GM12878 (cell line): ENCODE results near the gene KAZN. TPM values are rescaled to one million over a fixed set of nuclear protein-coding genes. Genes with fewer than 3 reads are reported as not detected.

Experiments
- ATAC-seq: fragments of 200-7000 bp; cut with Tn5 transposase; 3 replicates; pipeline ENCODE4 v1.9.1; 2020; ENCODE audit warnings: mild to moderate bottlenecking, moderate library complexity
- BruUV-seq: library from RNA; stranded (reverse); fragments of 400-500 nt; replicated peaks from 2 replicates; lab custom pipeline; 2021; lab: Mats Ljungman, UMichigan
- CTCF ChIA-PET: fragments of 300-600 bp; sonication (Branson Sonifier 250); formaldehyde crosslinking; extraction: SDS; loops from one replicate; lab custom pipeline; 2021; ENCODE audit warnings: inconsistent platforms; lab: Yijun Ruan, JAX
- POLR2A ChIA-PET: fragments of 350-600 bp; formaldehyde crosslinking; extraction: SDS; loops from one replicate; lab custom pipeline; 2021; ENCODE audit warnings: inconsistent platforms; lab: Charles Lee
- RAD21 ChIA-PET: fragments of 300-600 bp; sonication (Branson Sonifier 250); formaldehyde crosslinking; loops from one replicate; lab custom pipeline; 2023; ENCODE audit warnings: antibody characterized with exemption; ENCODE audit not compliant: unreplicated experiment; lab: Charles Lee
- SMC1A ChIA-PET: fragments of 300-600 bp; sonication (Branson Sonifier 250); formaldehyde crosslinking; loops from one replicate; lab custom pipeline; 2023; ENCODE audit not compliant: unreplicated experiment, uncharacterized antibody; lab: Charles Lee
- DNase-seq: peaks from one replicate; pipeline ENCODE4 v3.0.0-alpha.2; 2011; ENCODE audit warnings: low read depth, low spot score
- FAIRE-seq: peaks from 3 replicates; lab custom pipeline; 2011; peaks lifted over from hg19 to GRCh38; lab: Jason Lieb, UNC
- H2AFZ ChIP-seq: 2 replicates; pipeline ENCODE4 v1.6.0; 2011; ENCODE audit warnings: low read depth, low read length, control low read depth; ENCODE audit not compliant: control insufficient read depth
- H3K27ac ChIP-seq: 2 replicates; pipeline ENCODE4 v1.5.1; 2011; ENCODE audit warnings: control low read depth; ENCODE audit not compliant: control insufficient read depth, insufficient read depth
- H3K27me3 ChIP-seq, 2 experiments: replicated peaks in 1 of 2; 2 replicates each; pipeline versions ENCODE4 v1.6.0 to v1.6.1; 2011; ENCODE audit warnings: low read length in 1 of 2; ENCODE audit not compliant: control insufficient read depth in 2 of 2, insufficient read depth in 2 of 2
- H3K36me3 ChIP-seq, 2 experiments: 2 replicates each; pipeline ENCODE4 v1.5.1; 2011; ENCODE audit warnings: low read length in 1 of 2; ENCODE audit not compliant: control insufficient read depth in 2 of 2, insufficient read depth in 2 of 2
- H3K4me1 ChIP-seq: 2 replicates; pipeline ENCODE4 v1.6.1; 2011; ENCODE audit warnings: mild to moderate bottlenecking, low read length, moderate library complexity, mixed read lengths; ENCODE audit not compliant: control insufficient read depth, insufficient read depth
- H3K4me2 ChIP-seq: 2 replicates; pipeline ENCODE4 v1.6.0; 2011; ENCODE audit warnings: control low read depth; ENCODE audit not compliant: control insufficient read depth, insufficient read depth
- H3K4me3 ChIP-seq: fragments of 200-600 bp; sonication (generic); 2 replicates; pipeline ENCODE4 v1.5.1; 2016
- H3K79me2 ChIP-seq: 2 replicates; pipeline ENCODE4 v1.6.0; 2011; ENCODE audit warnings: low read length; ENCODE audit not compliant: control insufficient read depth, insufficient read depth
- H3K9ac ChIP-seq: 2 replicates; pipeline ENCODE4 v1.8.0; 2011; ENCODE audit warnings: low read length, control low read depth, mixed read lengths; ENCODE audit not compliant: control insufficient read depth, insufficient read depth
- H3K9me3 ChIP-seq: replicated peaks from 3 replicates; pipeline ENCODE4 v1.5.1; 2011; ENCODE audit warnings: mild to moderate bottlenecking, low read length; ENCODE audit not compliant: control insufficient read depth, insufficient read depth
- H4K20me1 ChIP-seq: 2 replicates; pipeline ENCODE4 v1.6.0; 2011; ENCODE audit not compliant: control insufficient read depth, insufficient read depth
- BACH1 ChIP-seq: fragments of 450-650 bp; IDR thresholded peaks from 2 replicates; pipeline ENCODE4 v1.6.1; 2017; ENCODE audit warnings: mild to moderate bottlenecking, borderline replicate concordance
- CEBPZ ChIP-seq: fragments of 150-350 bp; IDR thresholded peaks from 2 replicates; pipeline ENCODE4 v1.6.1; 2016; ENCODE audit warnings: low read depth, low read length
- CHD1 ChIP-seq: IDR thresholded peaks from 2 replicates; pipeline ENCODE4 v1.6.1; 2012; ENCODE audit warnings: low read depth, low read length, improper control_type of control experiment
- CTCF ChIP-seq, 3 experiments: IDR thresholded peaks in 2 of 3; conservative IDR thresholded peaks in 1 of 3; 2 replicates each; pipeline ENCODE4 v1.5.1; 2011; ENCODE audit warnings: low read depth in 3 of 3, low read length in 3 of 3, mild to moderate bottlenecking in 3 of 3, control low read depth in 2 of 3, moderate library complexity in 2 of 3, inconsistent platforms in 1 of 3, mixed read lengths in 1 of 3; ENCODE audit not compliant: control insufficient read depth in 2 of 3, insufficient read depth in 1 of 3; ENCODE audit errors: extremely low read depth in 1 of 3
- FOXK2 ChIP-seq: fragments of 450-650 bp; IDR thresholded peaks from 2 replicates; pipeline ENCODE4 v1.6.1; 2017; ENCODE audit warnings: mild to moderate bottlenecking, moderate library complexity
- HDAC6 ChIP-seq: fragments of 200-600 bp; sonication (generic); IDR thresholded peaks from one replicate; pipeline ENCODE4 v1.8.0; 2017; ENCODE audit warnings: antibody characterized with exemption; ENCODE audit not compliant: unreplicated experiment
- HDGF ChIP-seq: fragments of 450-650 bp; IDR thresholded peaks from 2 replicates; pipeline ENCODE4 v1.6.1; 2016; ENCODE audit warnings: antibody characterized with exemption
- IKZF1 ChIP-seq: fragments of 450-650 bp; conservative IDR thresholded peaks from 2 replicates; pipeline ENCODE4 v1.6.1; 2017; ENCODE audit warnings: antibody characterized with exemption, mild to moderate bottlenecking
- IKZF2 ChIP-seq, 2 experiments: fragments of 450-650 bp; IDR thresholded peaks; 2 replicates each; pipeline ENCODE4 v1.6.1; 2017; ENCODE audit warnings: mild to moderate bottlenecking in 2 of 2, moderate library complexity in 2 of 2
- JUNB ChIP-seq: IDR thresholded peaks from 2 replicates; pipeline ENCODE4 v1.6.1; 2016; ENCODE audit warnings: antibody characterized with exemption, mild to moderate bottlenecking
- KDM1A ChIP-seq: fragments of 200-600 bp; sonication (generic); IDR thresholded peaks from 2 replicates; pipeline ENCODE4 v1.6.1; 2016; ENCODE audit warnings: borderline replicate concordance
- MEF2B ChIP-seq: fragments of 450-650 bp; IDR thresholded peaks from 2 replicates; pipeline ENCODE4 v1.6.1; 2018; ENCODE audit warnings: mild to moderate bottlenecking, moderate library complexity; ENCODE audit not compliant: partially characterized antibody, poor library complexity, severe bottlenecking
- NRF1 ChIP-seq: conservative IDR thresholded peaks from 2 replicates; pipeline ENCODE4 v1.6.1; 2011; ENCODE audit warnings: mild to moderate bottlenecking, low read depth, low read length, improper control_type of control experiment
- SMC3 ChIP-seq: IDR thresholded peaks from 2 replicates; pipeline ENCODE4 v1.6.1; 2011; ENCODE audit warnings: low read length, improper control_type of control experiment, borderline replicate concordance
- SP1 ChIP-seq: IDR thresholded peaks from one replicate; pipeline ENCODE4 v1.6.1; 2011; ENCODE audit warnings: low read depth, low read length
- ZBED1 ChIP-seq: IDR thresholded peaks from 2 replicates; pipeline ENCODE4 v1.6.1; 2016; ENCODE audit warnings: borderline replicate concordance
- WGBS: methylation state at CpG from one replicate; pipeline ENCODE4 v1.1.6; 2016; ENCODE audit warnings: low lambda C conversion rate; ENCODE audit not compliant: insufficient replicate concordance, insufficient coverage; ENCODE audit errors: missing lambda C conversion rate; 5-methylcytosine and 5-hydroxymethylcytosine counted together
- in situ Hi-C: fragments of 300-500 bp; cut with MboI; formaldehyde crosslinking; loops from 9 replicates; pipeline ENCODE4 v1.14.3; 2018; ENCODE audit warnings: mixed read lengths
- intact Hi-C: fragments of 100-400 bp; cut with micrococcal nuclease; formaldehyde crosslinking; loops from one replicate; pipeline ENCODE4 v1.14.2; 2022; ENCODE audit not compliant: unreplicated experiment
- polyA plus RNA-seq, 11 experiments: library from polyadenylated mRNA; depleted of rRNA in 4 of 11; unstranded in 6 of 11; stranded (reverse) in 5 of 11; fragments of >200 nt; fragmentation: Nextera tagmentation in 4 of 11; fragmentation: Illumina TruSeq in 1 of 11; extraction: Ambion mirVana in 4 of 11; extraction: Trizol in 1 of 11; gene quantifications; 1 replicate in 1 of 11; 2 replicates in 10 of 11; pipeline versions ENCODE4 v1.2.1 to v1.2.3, GENCODE V29; 2011 to 2016; ENCODE audit warnings: inconsistent platforms in 2 of 11, missing spikeins in 2 of 11, low read depth in 1 of 11
- total RNA-seq, 4 experiments: library from RNA; depleted of rRNA in 3 of 4; stranded (reverse); fragments of >200 nt in 3 of 4; fragmentation: Illumina TruSeq in 1 of 4; extraction: Trizol in 1 of 4; gene quantifications; 2 replicates each; pipeline versions ENCODE4 v1.2.1 to v1.2.3, GENCODE V29; 2013 to 2021
- TF ChIP-seq, protein P1 (sequence below): IDR thresholded peaks from 2 replicates; pipeline ENCODE4 v1.6.1; 2011; ENCODE audit warnings: low read depth, low read length, improper control_type of control experiment, borderline replicate concordance
- TF ChIP-seq, protein P2 (sequence below): fragments of 450-650 bp; IDR thresholded peaks from 2 replicates; pipeline ENCODE4 v1.6.1; 2018; ENCODE audit warnings: borderline replicate concordance, mild to moderate bottlenecking; ENCODE audit not compliant: partially characterized antibody

KAZN gene
- total and polyA plus RNA-seq, 10 of the 15 experiments (the other 5 are each of a cell fraction or from before 2014, with no cell fraction given) = 0.72 to 4.0 (median 1.2) TPM

DNA sequence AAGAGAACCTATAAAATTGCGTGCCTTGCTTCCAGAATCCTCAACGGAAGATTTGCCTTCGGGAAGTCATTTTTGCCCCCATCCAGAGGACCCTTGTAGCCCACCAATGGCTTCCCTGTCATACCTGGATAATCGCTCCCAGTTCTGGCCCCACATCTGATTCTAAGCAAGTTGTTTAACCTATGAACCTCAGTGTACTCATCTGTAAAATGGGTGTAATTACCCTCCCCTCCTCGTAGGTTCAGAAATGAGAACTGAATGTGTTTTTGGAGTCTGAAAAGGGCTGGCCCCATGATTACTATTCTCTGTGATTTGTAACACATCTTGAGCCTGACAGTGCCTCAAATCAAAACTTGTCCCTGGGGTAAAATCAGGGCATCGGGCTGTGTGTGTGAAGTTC is 473.5 kb downstream of the KAZN start:
- SMC1A ChIA-PET = no interaction called here
- CTCF ChIA-PET = no interaction called here
- ATAC-seq (no peak), FAIRE-seq (no peak), DNase-seq (no peak)
- H2AFZ ChIP-seq = no peak overlapping the region
- POLR2A ChIA-PET = no interaction called here
- H3K9ac ChIP-seq = no peak overlapping the region
- H4K20me1 ChIP-seq = no peaks in the 10 kb centered on the region
- in situ Hi-C loops (no loop called here), intact Hi-C loops (no loop called here)
- H3K4me3 ChIP-seq = no peak overlapping the region
- no peaks in the 10 kb centered on the region for H3K4me1 ChIP-seq
- no peaks in the 10 kb centered on the region for H3K27me3 ChIP-seq
- no peaks in the 10 kb centered on the region for H3K36me3 ChIP-seq
- no peaks in the 10 kb centered on the region for H3K9me3 ChIP-seq
- no peak overlapping the region for H3K27ac ChIP-seq
- no TSS peak for BruUV-seq
- RAD21 ChIA-PET = no interaction called here
- H3K79me2 ChIP-seq = no peaks in the 10 kb centered on the region
- H3K4me2 ChIP-seq = no peak overlapping the region
- WGBS = 24% methylated on average over 6 of the region's 6 CpGs
- TF ChIP-seq SP1 (no peak), FOXK2 (no peak), JUNB (no peak), IKZF2 (IDR thresholded peaks at IDR 0.05) (no peak), KDM1A (no peak), CHD1 (no peak), HDGF (no peak), CTCF (IDR thresholded peaks at IDR 0.05 in 2 of 3, conservative IDR thresholded peaks at IDR 0.05 in 1 of 3; ENCODE audit: control insufficient read depth in 2 of 3, extremely low read depth in 1 of 3, insufficient read depth in 1 of 3, low read depth in 3 of 3, low read length in 3 of 3) (no peak), NRF1 (no peak), MEF2B (no peak), SMC3 (no peak), IKZF1 (no peak), BACH1 (no peak), CEBPZ (no peak), HDAC6 (no peak), ZBED1 (no peak)
- TF ChIP-seq, protein P1, sequence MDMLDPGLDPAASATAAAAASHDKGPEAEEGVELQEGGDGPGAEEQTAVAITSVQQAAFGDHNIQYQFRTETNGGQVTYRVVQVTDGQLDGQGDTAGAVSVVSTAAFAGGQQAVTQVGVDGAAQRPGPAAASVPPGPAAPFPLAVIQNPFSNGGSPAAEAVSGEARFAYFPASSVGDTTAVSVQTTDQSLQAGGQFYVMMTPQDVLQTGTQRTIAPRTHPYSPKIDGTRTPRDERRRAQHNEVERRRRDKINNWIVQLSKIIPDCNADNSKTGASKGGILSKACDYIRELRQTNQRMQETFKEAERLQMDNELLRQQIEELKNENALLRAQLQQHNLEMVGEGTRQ = no peak
- TF ChIP-seq, protein P2, sequence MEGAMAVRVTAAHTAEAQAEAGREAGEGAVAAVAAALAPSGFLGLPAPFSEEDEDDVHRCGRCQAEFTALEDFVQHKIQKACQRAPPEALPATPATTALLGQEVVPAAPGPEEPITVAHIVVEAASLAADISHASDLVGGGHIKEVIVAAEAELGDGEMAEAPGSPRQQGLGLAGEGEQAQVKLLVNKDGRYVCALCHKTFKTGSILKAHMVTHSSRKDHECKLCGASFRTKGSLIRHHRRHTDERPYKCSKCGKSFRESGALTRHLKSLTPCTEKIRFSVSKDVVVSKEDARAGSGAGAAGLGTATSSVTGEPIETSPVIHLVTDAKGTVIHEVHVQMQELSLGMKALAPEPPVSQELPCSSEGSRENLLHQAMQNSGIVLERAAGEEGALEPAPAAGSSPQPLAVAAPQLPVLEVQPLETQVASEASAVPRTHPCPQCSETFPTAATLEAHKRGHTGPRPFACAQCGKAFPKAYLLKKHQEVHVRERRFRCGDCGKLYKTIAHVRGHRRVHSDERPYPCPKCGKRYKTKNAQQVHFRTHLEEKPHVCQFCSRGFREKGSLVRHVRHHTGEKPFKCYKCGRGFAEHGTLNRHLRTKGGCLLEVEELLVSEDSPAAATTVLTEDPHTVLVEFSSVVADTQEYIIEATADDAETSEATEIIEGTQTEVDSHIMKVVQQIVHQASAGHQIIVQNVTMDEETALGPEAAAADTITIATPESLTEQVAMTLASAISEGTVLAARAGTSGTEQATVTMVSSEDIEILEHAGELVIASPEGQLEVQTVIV = no peak
